Right lobe of liver (tissue), 6 donors: Measurements from ENCODE around the gene TNFRSF25. TPM values are rescaled to one million over a fixed set of nuclear protein-coding genes. Genes with fewer than 3 reads are reported as not detected.

Experiments
- ATAC-seq, 4 donors: fragments of 200-7000 bp; cut with Tn5 transposase; one replicate each; pipeline ENCODE4 v1.9.1; 2020; ENCODE audit warnings: mild to moderate bottlenecking in 4 of 4, moderate library complexity in 4 of 4
- DNase-seq, 3 donors: peaks; one replicate each; pipeline ENCODE4 v3.0.0-alpha.2; 2020
- H3K27ac ChIP-seq, 3 donors: fragments of 200-600 bp; one replicate each; pipeline ENCODE4 v1.8.0; 2022
- H3K27me3 ChIP-seq, 2 donors: fragments of 200-600 bp; one replicate each; pipeline ENCODE4 v1.8.0; 2022
- H3K36me3 ChIP-seq, 4 donors: fragments of 200-600 bp; sonication (generic) in 1 of 4; one replicate each; pipeline versions ENCODE4 v1.5.1 to v1.8.0; 2017 to 2022; ENCODE audit warnings: control low read depth in 1 of 4
- H3K4me1 ChIP-seq, 4 donors: fragments of 200-600 bp; sonication (generic) in 1 of 4; one replicate each; pipeline versions ENCODE4 v1.5.1 to v1.8.0; 2017 to 2022; ENCODE audit warnings: control low read depth in 1 of 4
- H3K4me3 ChIP-seq, 3 donors: fragments of 200-600 bp; one replicate each; pipeline ENCODE4 v1.8.0; 2022
- H3K9me3 ChIP-seq, 4 donors: fragments of 200-600 bp; sonication (generic) in 1 of 4; one replicate each; pipeline versions ENCODE4 v1.5.1 to v1.8.0; 2017 to 2022; ENCODE audit warnings: control low read depth in 1 of 4
- POLR2A ChIP-seq: fragments of 450-650 bp; IDR thresholded peaks from one replicate; pipeline ENCODE4 v1.6.1; 2017; ENCODE audit warnings: antibody characterized with exemption, mild to moderate bottlenecking
- WGBS: methylation state at CpG from one replicate; pipeline ENCODE4 v1.1.6; 2018; ENCODE audit warnings: low coverage, low lambda C conversion rate; ENCODE audit not compliant: insufficient coverage; ENCODE audit errors: missing lambda C conversion rate; 5-methylcytosine and 5-hydroxymethylcytosine counted together
- intact Hi-C, 2 donors: fragments of 100-400 bp; cut with DNase I; formaldehyde crosslinking; loops; one replicate each; pipeline versions ENCODE4 v1.11.2 to v1.14.1; 2022
- total RNA-seq, 6 experiments: library from RNA; depleted of rRNA in 2 of 6; stranded (reverse); fragments of >200 nt in 2 of 6; fragmentation: NEBNext Ultra II Directional in 3 of 6; extraction: Animal tissue kit (Norgen Biotek cat#: 25700) in 3 of 6; gene quantifications; one replicate each; pipeline versions ENCODE4 v1.1.0 to v1.2.4, GENCODE V29; 2016 to 2023
- TF ChIP-seq, protein P1 (sequence below), 4 donors: fragments of 200-600 bp in 3 of 4; fragments of 450-650 bp in 1 of 4; IDR thresholded peaks; one replicate each; pipeline versions ENCODE4 v1.5.1 to v1.8.0; 2016 to 2022; ENCODE audit warnings: antibody characterized with exemption in 4 of 4, mild to moderate bottlenecking in 2 of 4
- donor health status: DM: no; HTN: yes; CAD: no.
- donor health status: DM: no; HTN: no; CAD: no.
- donor health status: DM: no; HTN: no; CAD: no.
- donor health status: DM: no; HTN: yes; CAD: no.
- donor health status: DM: no; HTN: yes; CAD: no.

TNFRSF25 gene
- total RNA-seq, 6 experiments from 2014 or later, result 1.1 to 3.2 (median 2.1) TPM

DNA sequence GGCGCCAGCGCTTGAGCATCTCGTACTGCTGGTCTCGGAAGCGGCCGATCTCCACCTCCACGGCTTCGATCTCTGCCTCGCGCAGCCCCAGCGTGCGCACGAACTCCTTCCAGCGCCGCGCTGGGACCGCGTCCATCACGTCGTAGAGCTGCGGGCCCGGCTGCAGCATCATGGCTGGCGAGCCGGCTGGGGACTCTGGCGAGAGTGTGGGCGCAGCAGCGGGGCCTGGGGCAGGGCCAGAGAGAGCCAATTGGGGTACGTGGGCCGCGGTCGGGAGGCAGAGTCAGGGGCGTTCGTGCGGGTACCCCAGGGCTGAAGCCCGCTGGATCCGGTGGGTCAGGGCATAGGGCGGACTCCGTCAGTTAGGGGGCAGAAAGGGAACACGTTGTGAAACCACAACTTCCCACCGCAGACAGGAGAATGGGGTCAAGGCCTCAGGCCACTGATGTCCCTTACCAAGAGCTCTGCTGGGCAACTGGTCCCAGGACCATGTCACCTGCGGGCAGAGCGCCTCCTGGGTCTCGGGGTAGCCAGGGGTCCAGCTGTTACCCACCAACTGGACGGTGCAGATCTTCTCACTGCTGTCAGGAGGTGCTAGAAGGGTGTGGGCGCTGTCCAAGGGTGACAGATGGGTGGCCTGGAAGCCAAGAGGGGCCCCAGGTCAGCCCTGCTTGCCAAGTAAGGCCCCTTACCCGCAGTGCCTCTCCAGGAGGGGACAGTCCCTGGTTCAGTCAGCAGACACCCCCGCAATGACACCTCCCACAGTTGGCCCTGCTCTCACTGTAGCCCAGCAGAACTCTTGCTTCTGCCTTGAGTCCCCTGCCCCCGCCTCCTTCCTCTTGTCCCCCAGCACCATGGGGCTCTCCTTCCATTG, 4.2 kb downstream of the TNFRSF25 start:
- no peak for TF ChIP-seq POLR2A
- TF ChIP-seq, protein P1, sequence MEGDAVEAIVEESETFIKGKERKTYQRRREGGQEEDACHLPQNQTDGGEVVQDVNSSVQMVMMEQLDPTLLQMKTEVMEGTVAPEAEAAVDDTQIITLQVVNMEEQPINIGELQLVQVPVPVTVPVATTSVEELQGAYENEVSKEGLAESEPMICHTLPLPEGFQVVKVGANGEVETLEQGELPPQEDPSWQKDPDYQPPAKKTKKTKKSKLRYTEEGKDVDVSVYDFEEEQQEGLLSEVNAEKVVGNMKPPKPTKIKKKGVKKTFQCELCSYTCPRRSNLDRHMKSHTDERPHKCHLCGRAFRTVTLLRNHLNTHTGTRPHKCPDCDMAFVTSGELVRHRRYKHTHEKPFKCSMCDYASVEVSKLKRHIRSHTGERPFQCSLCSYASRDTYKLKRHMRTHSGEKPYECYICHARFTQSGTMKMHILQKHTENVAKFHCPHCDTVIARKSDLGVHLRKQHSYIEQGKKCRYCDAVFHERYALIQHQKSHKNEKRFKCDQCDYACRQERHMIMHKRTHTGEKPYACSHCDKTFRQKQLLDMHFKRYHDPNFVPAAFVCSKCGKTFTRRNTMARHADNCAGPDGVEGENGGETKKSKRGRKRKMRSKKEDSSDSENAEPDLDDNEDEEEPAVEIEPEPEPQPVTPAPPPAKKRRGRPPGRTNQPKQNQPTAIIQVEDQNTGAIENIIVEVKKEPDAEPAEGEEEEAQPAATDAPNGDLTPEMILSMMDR (IDR thresholded peaks at IDR 0.05), result no peak
- H3K9me3 ChIP-seq, result no peaks in the 10 kb centered on the region
- WGBS, result 97% methylated on average over 18 of the region's 48 CpGs
- ATAC-seq (no peak), DNase-seq (peak in 1 of 3 donors; percentile 56)
- H3K4me1 ChIP-seq, result peaks cover 0 to 13% (median 4%) of the 10 kb centered on the region in 4 donors
- intact Hi-C loops, result no loop called here
- H3K4me3 ChIP-seq, result no peak overlapping the region
- no peak overlapping the region for H3K27ac ChIP-seq
- no peaks in the 10 kb centered on the region for H3K27me3 ChIP-seq
- H3K36me3 ChIP-seq, result peaks cover 0 to 5% (median 0%) of the 10 kb centered on the region in 4 donors

DNA sequence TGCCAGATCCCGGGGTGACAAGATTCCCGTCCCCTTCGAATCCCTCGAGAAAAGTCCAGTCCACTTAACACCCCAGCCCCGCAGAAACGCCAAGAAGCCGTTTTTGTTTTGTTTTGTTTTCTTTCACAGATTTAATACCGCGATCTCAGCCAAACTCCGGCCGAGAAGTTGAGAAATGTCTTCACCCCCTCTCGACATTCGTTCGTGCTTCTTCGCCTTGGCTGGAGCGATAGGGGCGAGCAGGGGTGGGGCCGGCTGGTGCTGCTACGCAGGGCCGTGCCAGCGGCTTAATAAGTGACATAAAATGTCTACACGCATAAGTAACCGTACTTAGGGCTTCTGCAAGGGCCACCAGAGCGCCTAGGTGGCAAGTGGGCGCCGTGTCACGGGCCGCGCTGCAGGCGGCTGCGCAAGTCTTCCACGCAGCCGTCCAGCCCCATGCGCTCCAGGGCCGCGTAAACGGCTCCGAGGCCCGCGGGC, 4.9 kb downstream of the TNFRSF25 start:
- 81% methylated on average over 23 of the region's 40 CpGs for WGBS
- Histone ChIP-seq H3K27ac (no peak overlapping the region), H3K4me3 (no peak overlapping the region)

DNA sequence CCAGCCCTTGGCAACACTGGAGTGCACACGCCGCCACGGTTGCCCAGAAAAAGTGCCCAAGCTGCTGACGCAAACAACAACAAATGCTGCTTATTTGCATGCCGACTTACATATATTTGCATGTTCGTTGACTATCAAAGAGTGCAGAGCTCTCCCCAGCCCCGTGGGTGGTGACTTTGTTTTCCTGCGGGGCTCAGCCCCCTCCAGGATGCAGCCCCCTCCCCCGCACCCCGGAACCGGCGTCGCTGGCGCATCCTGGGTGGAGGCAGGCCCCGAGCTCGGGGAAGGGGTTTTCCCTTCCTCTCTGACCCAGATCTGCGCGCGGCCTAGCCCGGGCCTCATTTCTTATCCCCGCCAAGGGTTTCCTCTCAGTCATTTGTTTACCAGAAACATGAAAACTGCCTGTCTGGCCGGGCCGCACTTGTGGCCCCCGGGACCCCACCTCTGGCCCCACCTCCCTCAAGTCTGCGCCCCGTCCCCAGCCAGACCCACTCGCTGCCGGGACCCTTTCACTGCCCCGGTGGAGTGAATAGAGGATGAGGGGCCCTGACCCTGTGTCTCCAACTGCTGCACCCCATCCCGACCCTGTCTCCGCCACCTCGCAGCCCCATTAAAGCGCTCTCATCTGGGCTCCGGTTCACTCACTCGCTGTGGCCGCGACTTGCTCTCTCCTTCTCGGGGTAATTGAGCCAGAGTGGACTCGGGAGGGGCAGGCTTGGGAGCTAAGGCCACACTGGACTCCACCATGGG, 5.5 kb downstream of the TNFRSF25 start:
- Histone ChIP-seq H3K4me1 (peaks cover 0 to 13% (median 4%) of the 10 kb centered on the region in 4 donors), H3K27ac (no peak overlapping the region), H3K36me3 (peaks cover 0 to 16% (median 0%) of the 10 kb centered on the region in 4 donors), H3K9me3 (no peaks in the 10 kb centered on the region), H3K4me3 (no peak overlapping the region), H3K27me3 (no peaks in the 10 kb centered on the region)
- ATAC-seq (no peak), DNase-seq (peak in 1 of 3 donors; percentile 57)
- TF ChIP-seq, protein P1 (IDR thresholded peaks at IDR 0.05), result no peak
- no peak for TF ChIP-seq POLR2A
- intact Hi-C loops, result no loop called here
- WGBS, result 51% methylated on average over 27 of the region's 39 CpGs

More for the DNA sequence above, 4.9 kb downstream of the TNFRSF25 start:
- no peaks in the 10 kb centered on the region for H3K27me3 ChIP-seq
- TF ChIP-seq, protein P1 (IDR thresholded peaks at IDR 0.05), result no peak
- TF ChIP-seq POLR2A, result no peak
- peaks cover 0 to 11% (median 0%) of the 10 kb centered on the region in 4 donors for H3K36me3 ChIP-seq
- peaks cover 0 to 13% (median 4%) of the 10 kb centered on the region in 4 donors for H3K4me1 ChIP-seq
- ATAC-seq (no peak), DNase-seq (no peak)
- intact Hi-C loops, result no loop called here
- no peaks in the 10 kb centered on the region for H3K9me3 ChIP-seq

DNA sequence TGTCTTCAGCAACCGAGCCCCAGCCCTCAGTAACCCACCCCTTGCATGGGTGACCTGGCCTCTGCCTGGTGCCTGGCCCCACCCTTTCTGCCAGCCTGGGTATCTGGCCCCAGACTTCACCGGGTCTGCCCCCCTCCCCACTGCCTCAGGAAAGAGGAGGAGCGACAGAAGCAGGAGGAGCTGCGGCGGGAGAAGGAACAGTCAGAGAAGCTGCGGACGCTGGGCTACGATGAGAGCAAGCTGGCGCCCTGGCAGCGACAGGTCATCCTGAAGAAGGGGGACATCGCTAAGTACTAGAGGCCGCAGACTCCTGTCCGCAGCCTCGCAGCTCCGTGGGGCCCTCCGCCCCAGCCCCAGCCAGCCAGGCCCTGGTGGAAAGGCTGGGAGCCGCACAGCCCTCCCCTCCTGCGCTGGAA, 6.1 kb downstream of the TNFRSF25 start:
- no peaks in the 10 kb centered on the region for H3K9me3 ChIP-seq
- TF ChIP-seq, protein P1 (IDR thresholded peaks at IDR 0.05), result no peak
- no peak for TF ChIP-seq POLR2A
- DNase-seq (peak in 1 of 3 donors; percentile 51), ATAC-seq (no peak)
- intact Hi-C loops, result no loop called here
- H3K27me3 ChIP-seq, result no peaks in the 10 kb centered on the region
- peaks cover 0 to 19% (median 0%) of the 10 kb centered on the region in 4 donors for H3K36me3 ChIP-seq
- H3K27ac ChIP-seq, result no peak overlapping the region
- H3K4me3 ChIP-seq, result no peak overlapping the region
- peaks cover 0 to 11% (median 4%) of the 10 kb centered on the region in 4 donors for H3K4me1 ChIP-seq
- WGBS, result 37% methylated on average over 3 of the region's 18 CpGs
